Measurements from ENCODE around the gene DECR2.

GRCh38 chr16:386641-387156, 15.0 kb upstream of the DECR2 start:
- TF ChIP-seq CTCF (IDR thresholded peaks at IDR 0.05; ENCODE audit: borderline replicate concordance, extremely low read depth, low read length, poor library complexity, severe bottlenecking) (no peak), EZH2 (IDR thresholded peaks at IDR 0.05; ENCODE audit: borderline replicate concordance, low read depth, low read length, severe bottlenecking) (no peak)
